ENCODE results near the gene CTLA4. TPM values are rescaled to one million over a fixed set of nuclear protein-coding genes. Genes with fewer than 3 reads are reported as not detected.

The CTLA4 gene
- total and polyA plus RNA-seq, 9 of the 15 experiments (the other 6 are each of a cell fraction or from before 2014, with no cell fraction given) = 0.10 to 0.22 (median 0.11) TPM; not detected in 4

GRCh38 chr2:203893401-203893800 lies 25.8 kb downstream of the CTLA4 start:
- Histone ChIP-seq H3K36me3 (ENCODE audit: control insufficient read depth, insufficient read depth, low read length) (no peaks in the 10 kb centered on the region), H3K27me3 (ENCODE audit: control insufficient read depth in 2 of 2, insufficient read depth in 2 of 2, low read length in 2 of 2) (no peaks in the 10 kb centered on the region), H3K9ac (ENCODE audit: insufficient read depth in 1 of 2, low read depth in 2 of 2, low read length in 2 of 2) (no peak overlapping the region), H3K79me2 (ENCODE audit: control insufficient read depth, insufficient read depth, low read length) (no peaks in the 10 kb centered on the region), H2AFZ (ENCODE audit: low read depth, low read length) (no peak overlapping the region), H3K4me3 (no peak overlapping the region), H4K20me1 (replicated peaks; ENCODE audit: control insufficient read depth, insufficient read depth, low read length) (no peaks in the 10 kb centered on the region), H3K9me1 (ENCODE audit: control insufficient read depth, insufficient read depth, low read length) (no peaks in the 10 kb centered on the region), H3K9me3 (replicated peaks; ENCODE audit: control insufficient read depth, insufficient read depth, low read depth, low read length) (no peaks in the 10 kb centered on the region), H3K4me1 (replicated peaks in 1 of 2; ENCODE audit: control insufficient read depth in 2 of 2, insufficient read depth in 2 of 2, low read length in 2 of 2) (no peaks in the 10 kb centered on the region), H3K27ac (ENCODE audit: extremely low read depth, low read depth, low read length) (no peak overlapping the region), H3K4me2 (ENCODE audit: insufficient read depth, low read length) (no peak overlapping the region)
- ATAC-seq (no peak), FAIRE-seq (no peak), DNase-seq (ENCODE audit: extremely low read depth in 1 of 4, low spot score in 3 of 4) (no peak)
- POLR2A ChIA-PET = interaction anchor here (0.7 kb wide), 1 partner anchor 1757 kb away, joined by 3 read pairs; no protein-coding TSS in a partner anchor
- in situ Hi-C loops (cut with MboI) (no loop called here), intact Hi-C loops (cut with micrococcal nuclease) (no loop called here)
- TF ChIP-seq SMARCA5 (IDR thresholded peaks at IDR 0.05) (no peak), RBM14 (IDR thresholded peaks at IDR 0.05; ENCODE audit: borderline replicate concordance, insufficient read depth, low read depth, low read length) (no peak), ZNF79 (CRISPR knock-in tag; IDR thresholded peaks at IDR 0.05; ENCODE audit: low read depth) (no peak), SIX5 (IDR thresholded peaks at IDR 0.05; ENCODE audit: borderline replicate concordance in 1 of 2, insufficient read depth in 1 of 2, low read depth in 1 of 2, low read length in 2 of 2) (no peak), ZNF165 (CRISPR knock-in tag; IDR thresholded peaks at IDR 0.05; ENCODE audit: borderline replicate concordance) (no peak), TBP (optimal IDR thresholded peaks at IDR 0.05; ENCODE audit: low read depth, low read length) (no peak), KDM2B (CRISPR knock-in tag; IDR thresholded peaks at IDR 0.05) (no peak)
- TF ChIP-seq, protein P1, sequence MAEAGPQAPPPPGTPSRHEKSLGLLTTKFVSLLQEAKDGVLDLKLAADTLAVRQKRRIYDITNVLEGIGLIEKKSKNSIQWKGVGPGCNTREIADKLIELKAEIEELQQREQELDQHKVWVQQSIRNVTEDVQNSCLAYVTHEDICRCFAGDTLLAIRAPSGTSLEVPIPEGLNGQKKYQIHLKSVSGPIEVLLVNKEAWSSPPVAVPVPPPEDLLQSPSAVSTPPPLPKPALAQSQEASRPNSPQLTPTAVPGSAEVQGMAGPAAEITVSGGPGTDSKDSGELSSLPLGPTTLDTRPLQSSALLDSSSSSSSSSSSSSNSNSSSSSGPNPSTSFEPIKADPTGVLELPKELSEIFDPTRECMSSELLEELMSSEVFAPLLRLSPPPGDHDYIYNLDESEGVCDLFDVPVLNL (CRISPR knock-in tag; IDR thresholded peaks at IDR 0.05; ENCODE audit: low read depth) = no peak
- TF ChIP-seq, protein P2, sequence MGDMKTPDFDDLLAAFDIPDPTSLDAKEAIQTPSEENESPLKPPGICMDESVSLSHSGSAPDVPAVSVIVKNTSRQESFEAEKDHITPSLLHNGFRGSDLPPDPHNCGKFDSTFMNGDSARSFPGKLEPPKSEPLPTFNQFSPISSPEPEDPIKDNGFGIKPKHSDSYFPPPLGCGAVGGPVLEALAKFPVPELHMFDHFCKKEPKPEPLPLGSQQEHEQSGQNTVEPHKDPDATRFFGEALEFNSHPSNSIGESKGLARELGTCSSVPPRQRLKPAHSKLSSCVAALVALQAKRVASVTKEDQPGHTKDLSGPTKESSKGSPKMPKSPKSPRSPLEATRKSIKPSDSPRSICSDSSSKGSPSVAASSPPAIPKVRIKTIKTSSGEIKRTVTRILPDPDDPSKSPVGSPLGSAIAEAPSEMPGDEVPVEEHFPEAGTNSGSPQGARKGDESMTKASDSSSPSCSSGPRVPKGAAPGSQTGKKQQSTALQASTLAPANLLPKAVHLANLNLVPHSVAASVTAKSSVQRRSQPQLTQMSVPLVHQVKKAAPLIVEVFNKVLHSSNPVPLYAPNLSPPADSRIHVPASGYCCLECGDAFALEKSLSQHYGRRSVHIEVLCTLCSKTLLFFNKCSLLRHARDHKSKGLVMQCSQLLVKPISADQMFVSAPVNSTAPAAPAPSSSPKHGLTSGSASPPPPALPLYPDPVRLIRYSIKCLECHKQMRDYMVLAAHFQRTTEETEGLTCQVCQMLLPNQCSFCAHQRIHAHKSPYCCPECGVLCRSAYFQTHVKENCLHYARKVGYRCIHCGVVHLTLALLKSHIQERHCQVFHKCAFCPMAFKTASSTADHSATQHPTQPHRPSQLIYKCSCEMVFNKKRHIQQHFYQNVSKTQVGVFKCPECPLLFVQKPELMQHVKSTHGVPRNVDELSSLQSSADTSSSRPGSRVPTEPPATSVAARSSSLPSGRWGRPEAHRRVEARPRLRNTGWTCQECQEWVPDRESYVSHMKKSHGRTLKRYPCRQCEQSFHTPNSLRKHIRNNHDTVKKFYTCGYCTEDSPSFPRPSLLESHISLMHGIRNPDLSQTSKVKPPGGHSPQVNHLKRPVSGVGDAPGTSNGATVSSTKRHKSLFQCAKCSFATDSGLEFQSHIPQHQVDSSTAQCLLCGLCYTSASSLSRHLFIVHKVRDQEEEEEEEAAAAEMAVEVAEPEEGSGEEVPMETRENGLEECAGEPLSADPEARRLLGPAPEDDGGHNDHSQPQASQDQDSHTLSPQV (IDR thresholded peaks at IDR 0.05) = no peak
- CTCF ChIA-PET (ENCODE audit: low intra/inter-chr PET ratio) = no interaction called here
- BruUV-seq (replicated peaks) = no TSS peak
